ENCODE results near the gene HCLS1.
"Not testable (repeated sequence)": the region's sequence is repeated elsewhere in the genome, so short reads cannot be mapped to it uniquely, and the experiment has no call there.

The HCLS1 gene, protein sequence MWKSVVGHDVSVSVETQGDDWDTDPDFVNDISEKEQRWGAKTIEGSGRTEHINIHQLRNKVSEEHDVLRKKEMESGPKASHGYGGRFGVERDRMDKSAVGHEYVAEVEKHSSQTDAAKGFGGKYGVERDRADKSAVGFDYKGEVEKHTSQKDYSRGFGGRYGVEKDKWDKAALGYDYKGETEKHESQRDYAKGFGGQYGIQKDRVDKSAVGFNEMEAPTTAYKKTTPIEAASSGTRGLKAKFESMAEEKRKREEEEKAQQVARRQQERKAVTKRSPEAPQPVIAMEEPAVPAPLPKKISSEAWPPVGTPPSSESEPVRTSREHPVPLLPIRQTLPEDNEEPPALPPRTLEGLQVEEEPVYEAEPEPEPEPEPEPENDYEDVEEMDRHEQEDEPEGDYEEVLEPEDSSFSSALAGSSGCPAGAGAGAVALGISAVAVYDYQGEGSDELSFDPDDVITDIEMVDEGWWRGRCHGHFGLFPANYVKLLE

DNA sequence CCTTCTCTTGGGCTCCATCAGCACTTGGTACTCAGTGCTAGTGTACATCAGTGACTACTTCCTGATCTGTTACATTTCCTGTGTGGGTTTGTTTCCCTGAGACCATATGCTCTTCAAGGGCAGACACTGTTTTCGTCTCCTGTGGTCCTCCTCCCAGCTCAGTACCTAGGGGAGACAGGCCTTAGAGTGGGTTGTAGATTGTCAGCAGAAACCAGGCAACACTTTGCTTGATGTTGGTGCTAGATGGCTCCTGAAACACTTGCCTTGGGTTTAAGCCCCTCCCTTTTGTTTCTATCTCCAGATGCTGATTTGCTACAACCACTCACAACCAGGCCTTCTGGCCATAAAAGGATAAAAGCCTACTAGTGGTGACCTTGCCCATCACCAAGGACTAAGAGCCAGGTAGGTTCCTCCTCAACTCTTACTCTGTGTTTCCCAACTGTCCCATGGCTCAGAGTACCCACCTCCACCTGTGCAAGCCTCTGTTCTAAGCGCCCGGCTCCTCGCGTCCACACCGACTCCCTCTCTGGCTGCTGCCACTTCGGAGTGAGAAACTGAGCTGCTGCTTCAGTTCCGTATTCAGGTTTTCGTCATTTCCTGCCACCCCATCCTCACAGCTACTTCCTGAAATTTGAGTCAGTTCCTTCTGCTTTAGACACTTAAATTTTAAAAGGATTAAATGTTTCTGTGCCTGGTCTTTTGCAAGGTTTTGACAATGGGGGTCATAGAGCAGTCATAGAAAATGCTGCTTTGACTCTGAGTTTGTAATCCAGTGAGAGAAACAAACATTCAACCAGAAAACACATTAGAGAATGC is at the start of gene HCLS1:
Gene HCLS1 (minus strand): TSS at position 548 of the 816 bp plus-strand sequence. CDS start 2,556 bp downstream, outside the sequence.
- DNase-seq (ENCODE audit: low spot score) = no peak

DNA sequence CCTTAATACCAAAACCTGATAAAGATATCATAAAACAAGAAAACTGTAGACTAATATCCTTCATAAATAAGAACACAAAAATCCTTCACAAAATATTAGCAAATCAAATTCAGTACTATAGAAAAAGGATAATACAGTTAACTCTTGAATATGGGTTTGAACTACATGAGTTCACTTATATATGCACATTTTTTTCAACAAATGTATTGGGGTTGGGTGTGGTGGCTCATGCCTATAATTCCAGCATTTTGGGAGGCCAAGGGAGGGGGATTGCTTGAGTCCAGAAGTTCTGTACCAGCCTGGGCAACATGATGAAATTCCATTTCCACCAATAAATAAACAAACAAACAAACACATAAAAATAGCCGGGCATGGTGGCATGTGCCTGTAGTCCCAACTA is 49.6 kb upstream of the HCLS1 start:
- DNase-seq (ENCODE audit: low spot score) = no peak

DNA sequence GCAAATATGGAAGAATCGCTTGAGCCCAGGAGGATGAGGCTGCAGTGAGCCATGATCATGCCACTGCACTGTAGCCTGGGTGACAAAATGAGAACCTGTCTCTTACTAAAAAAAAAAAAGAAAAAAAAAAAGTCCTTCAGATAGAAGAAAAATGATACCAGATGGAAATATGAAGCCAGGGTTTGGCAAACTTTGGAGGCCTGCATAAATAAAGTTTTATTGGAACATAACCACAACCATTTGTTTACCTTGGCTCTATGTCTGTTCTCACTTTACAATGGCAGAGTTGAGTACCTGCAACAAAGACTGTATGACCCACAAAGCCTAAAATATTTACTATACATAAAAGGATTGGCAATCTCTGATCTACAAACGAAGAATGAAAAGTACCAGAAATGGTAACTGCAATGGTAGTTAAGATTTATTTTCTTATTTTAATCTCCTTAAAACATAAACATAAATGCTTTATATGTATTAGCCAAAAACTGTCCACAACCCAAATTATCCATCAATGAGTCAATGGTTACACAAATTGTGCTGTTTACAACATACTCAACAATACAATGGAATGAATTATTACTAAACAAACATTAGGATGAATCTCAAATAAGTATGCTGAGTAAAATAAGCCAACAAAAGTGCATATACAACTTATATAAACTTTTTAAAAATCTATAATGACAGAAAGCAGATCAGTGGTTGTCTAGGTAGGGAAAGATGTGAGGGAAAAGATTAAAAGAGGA is 47.0 kb upstream of the HCLS1 start:
- no peak for DNase-seq (ENCODE audit: low spot score)

DNA sequence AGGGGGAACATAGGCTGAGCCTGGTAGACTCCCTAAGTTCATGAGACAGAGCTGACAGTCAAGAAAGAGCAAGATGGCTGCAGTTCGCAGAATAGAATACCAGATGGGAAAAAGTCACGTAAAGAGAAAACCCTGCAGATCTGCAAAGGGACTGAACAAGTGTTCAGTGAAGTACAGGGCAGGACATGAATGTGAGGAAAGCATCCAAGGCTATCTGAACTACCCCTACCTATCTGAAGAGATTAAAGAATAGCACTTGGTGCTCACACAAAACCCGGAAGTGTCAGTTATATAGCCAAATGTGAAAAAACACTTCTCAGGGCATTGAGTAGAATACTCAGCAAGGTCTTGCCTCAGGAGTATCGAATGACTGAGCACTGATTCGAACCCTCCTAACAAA is 44.8 kb upstream of the HCLS1 start:
- DNase-seq (ENCODE audit: low spot score) = no peak

DNA sequence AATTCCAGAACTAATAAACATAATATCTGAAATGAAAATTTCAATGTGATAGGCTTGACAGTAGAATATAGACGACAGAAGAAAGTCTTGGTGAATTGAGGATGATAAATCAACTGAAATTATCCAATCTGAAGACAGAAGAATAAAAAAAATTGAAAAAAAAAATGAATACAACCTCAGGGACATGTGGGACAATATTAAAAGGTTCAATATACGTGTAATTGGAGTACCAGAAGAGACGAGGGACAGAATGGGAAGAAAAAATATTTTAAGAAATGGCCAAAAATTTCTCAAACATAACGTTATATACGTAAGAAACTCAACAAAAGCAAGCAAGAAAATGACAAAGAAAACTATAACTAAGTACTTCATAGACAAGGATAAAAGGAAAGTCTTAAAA is 43.3 kb upstream of the HCLS1 start:
- DNase-seq (ENCODE audit: low spot score) = no peak

DNA sequence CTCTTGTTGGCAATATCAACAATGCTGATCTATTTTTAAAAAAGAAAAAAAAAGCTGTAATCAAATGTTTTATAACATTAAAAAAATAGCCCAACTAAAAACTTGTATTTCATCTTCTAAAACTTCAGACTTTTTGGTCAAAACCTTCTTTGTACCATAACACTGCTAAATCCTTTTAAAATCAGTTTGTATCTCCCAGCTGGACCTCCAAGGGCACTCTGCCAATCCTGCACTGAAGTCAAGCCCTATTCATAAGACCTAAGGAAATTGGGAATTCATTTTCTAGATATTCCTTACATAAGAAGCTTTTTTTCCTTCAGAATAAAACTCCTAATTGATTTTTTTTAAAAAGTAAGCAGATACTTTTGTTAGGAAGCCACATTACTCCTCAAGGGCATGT is 38.2 kb upstream of the HCLS1 start:
- DNase-seq (ENCODE audit: low spot score) = no peak

DNA sequence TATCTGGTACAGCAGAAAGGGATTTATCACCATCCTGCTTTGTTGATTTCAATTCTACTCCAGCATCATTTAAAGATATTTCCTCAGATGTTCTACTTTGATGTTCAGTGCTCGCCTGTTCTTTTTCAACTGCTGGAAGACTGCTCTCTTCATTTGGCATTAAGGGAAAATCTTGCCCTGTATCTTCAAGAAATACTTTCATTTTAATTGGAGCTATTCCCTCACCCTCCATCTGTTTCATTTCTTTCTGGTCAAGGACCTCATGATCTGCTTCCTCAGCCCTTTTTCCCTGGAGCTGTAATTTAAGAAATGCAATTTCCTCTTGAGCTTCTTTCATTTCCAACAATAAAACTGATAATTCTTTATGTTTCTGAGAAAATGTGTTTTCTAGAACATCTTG is 37.8 kb upstream of the HCLS1 start:
- DNase-seq (ENCODE audit: low spot score) = no peak

DNA sequence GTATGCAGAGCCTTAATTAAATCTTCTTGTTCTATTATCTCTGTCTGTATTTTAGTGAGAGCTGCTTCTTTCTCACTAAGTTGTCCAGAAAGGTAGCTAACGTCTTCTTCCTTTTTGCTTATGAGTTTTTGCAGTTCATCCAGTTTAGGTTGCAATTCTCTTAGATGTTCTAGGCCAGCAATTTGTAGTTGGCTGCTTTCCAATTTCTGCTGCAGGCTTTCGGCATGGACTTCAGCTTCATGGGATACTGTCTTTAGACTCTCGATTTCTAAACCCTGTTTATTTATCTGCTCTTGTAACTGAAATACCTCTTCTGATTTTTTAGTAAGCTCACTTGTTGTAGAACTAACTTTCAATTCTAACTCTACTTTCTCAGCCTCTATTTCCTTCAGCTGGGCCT is 35.5 kb upstream of the HCLS1 start:
- no peak for DNase-seq (ENCODE audit: low spot score)

DNA sequence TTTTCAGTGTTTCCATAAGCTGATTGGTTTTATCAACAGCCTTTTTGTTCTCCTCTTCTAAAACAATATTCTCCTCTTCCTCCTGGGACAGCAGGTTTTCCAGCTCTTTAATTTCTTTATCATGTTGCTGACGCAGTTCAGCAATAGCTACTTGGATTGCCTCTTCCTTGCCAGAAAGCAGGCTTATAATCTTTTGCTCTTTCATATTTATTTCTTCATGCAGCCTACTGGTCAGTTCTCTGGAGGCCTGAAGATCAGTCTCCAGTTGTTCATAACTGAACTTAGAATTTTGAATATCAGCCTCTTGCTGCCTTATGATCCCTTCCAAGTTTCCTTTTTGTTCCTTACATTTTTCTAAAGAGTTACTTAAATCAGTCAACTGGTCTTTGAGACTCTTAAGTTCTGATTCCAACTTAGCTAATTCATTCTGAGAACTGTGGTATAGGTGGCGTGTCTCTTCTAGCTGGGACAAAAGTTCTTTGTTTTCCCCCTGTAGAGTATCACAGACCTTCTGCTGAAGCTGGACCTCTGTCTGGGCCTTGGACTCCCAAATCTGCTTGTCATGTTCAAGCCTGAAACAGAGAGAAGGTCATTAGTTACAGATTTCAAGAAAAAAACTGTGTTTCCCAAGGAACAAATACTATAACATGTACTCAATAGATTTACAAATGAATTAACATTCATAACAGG is 31.5 kb upstream of the HCLS1 start:
- no peak for DNase-seq (ENCODE audit: low spot score)

DNA sequence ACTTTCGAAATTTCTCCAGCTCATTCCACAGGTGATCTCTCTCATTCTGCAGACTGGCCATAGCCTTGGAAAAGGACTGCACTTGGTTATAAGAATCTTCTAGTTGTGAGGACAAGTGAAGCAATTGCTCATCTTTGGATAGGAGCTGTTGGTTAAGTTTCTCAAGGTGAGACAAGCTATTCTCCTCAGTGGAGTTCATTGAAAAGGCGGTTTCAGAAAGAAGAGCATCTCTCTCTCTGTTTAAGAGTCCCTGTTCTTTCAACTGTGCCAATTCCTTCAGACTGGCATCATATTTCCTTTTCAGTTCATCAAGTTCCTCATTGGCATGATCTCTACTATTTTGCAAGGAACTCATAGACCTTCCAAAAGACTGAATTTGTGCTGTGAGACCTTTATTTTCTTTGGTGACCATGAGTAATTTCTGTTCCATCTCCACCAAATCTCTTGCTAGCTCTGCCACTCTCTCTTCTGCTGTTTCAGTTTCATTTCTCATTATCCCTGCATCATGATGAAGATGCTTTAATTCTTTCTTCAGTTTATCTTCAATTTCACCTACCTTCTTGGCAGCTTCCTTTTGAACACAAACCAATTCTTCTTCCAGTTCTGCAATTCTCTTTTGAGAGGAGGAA is 30.2 kb upstream of the HCLS1 start:
- no peak for DNase-seq (ENCODE audit: low spot score)

DNA sequence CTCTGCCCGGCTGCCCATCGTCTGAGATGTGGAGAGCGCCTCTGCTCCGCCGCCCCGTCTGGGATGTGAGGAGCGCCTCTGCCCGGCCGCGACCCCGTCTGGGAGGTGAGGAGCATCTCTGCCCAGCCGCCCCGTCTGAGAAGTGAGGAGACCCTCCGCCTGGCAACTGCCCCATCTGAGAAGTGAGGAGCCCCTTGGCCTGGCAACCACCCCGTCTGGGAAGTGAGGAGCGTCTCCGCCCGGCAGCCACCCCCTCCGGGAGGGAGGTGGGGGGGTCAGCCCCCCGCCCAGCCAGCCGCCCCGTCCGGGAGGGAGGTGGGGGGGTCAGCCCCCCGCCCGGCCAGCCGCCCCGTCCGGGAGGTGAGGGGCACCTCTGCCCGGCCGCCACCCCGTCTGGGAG is 28.0 kb upstream of the HCLS1 start:
- DNase-seq (ENCODE audit: low spot score) = not testable (repeated sequence)

DNA sequence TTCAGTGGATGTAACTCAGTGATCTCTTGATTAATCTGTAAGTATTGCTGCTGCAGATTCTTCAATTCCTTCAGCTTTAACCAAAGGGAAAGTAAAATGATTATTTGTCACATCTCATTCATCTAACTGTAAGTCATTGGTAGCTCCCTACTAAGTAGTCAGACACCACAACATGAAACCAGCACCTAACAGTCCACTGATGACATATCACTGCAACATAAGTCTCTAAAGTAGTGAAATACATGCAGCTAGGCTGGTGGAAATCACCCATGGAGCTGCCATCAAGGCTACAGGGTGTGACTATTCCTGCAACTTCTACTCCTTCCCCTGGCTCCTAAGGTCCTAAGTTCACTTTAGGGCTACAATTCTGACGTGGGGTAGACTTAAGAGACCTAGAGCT is 21.1 kb upstream of the HCLS1 start:
- no peak for DNase-seq (ENCODE audit: low spot score)

DNA sequence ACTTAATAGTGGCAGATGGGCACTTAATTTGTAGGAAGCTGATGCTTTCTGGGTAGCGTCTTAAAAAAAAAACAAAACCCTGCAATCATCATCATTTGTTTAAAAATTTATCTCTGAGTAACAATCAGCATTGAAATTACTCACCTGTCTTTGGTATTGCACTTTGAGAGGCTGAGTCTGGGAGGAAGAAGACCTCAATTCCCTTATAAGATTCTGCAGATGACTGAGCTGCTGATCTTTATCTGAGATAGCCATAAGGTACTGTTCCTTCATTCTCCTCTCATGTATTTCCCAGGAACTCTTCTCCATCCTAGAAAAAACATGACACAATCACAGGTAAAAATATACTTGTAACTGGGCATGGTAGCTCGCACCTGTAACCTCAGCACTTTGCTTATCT is 16.4 kb upstream of the HCLS1 start:
- no peak for DNase-seq (ENCODE audit: low spot score)

DNA sequence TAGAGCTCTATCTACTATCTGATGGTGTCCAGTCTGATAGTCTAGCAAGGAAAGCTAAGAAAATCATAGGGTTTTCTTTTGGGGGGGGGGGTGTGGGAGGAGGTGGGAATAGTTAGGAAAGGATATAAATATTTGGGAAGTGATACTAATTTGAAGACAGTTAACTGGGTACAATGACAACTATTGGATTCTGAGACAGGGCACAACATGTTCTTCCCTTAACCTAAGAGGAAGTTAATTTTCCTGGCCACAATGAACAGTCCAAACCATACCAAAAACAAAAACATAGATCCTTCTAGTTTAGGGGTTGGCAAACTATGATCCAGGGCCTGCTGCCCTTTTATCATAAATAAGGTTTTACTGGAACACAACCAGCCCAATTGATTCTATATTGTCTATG is 10.0 kb upstream of the HCLS1 start:
- no peak for DNase-seq (ENCODE audit: low spot score)

DNA sequence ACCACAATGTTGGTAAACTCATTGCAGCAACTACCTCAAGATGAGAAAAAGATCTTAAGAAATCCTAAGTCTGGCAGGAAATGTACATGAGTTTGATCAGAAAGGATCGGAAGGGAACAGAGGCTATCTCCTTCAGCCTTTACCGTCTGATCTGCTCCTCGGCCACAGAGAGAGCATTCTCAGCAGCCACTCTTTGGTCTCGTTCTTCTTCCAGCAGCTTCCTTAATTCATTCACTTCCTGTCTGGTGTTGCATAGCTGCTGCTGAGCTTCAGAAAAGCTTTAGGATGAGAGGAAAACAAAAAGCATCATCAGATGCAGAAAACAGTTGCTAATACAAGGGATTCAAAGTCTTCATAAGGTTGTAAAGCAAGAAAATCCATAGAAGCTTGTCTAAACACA is 6.6 kb upstream of the HCLS1 start:
- no peak for DNase-seq (ENCODE audit: low spot score)

DNA sequence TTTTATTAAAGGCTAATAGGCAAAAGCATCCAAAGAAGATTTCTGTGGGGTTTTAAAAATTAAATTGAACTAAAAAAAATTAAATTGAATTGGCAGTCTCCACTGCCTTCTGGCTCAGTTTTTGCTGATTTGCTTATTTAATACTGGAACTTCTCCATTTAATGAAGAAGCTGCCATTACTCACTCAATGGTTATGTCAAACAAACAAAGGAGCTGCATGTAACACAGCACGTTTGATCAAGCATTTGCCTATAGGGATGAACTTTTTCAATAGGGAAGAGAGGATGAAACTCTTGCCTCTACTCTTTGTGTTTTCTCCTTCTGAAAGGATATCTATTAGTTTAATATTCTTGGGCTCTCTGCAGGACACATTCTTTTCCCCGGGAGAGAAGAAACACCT is 4.8 kb upstream of the HCLS1 start:
- DNase-seq (ENCODE audit: low spot score) = no peak

DNA sequence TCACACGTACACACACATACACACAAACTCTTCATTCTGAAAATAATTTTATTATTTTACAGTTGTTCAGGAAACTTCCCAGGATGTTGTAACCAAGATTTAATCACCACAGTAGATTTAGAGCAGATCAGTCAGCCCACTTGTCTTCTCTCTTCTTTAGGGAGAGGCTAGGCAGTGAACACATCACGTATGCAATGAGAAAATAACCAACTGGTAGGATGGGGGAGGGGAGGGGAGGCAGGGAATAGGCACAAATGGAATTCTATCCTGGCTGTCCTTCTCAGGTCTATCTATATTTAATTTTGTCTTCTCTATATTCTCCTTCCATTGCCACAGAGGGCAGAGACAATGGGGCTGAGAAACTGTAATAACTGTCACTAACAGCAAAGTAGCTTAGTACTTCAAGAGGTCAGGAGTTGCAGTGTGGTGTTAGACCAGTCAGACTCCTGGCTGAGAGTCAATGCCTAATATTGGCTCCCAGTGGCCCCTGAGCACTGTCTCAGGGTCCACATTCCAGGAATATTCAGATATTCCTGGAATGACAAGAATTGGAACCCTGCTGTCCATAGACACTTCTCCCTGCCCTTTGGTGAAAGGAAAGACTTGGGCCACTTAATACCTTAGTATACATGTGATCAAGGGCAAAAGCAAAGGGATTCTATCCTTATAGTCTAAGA is 2.6 kb upstream of the HCLS1 start:
- DNase-seq (ENCODE audit: low spot score) = no peak

DNA sequence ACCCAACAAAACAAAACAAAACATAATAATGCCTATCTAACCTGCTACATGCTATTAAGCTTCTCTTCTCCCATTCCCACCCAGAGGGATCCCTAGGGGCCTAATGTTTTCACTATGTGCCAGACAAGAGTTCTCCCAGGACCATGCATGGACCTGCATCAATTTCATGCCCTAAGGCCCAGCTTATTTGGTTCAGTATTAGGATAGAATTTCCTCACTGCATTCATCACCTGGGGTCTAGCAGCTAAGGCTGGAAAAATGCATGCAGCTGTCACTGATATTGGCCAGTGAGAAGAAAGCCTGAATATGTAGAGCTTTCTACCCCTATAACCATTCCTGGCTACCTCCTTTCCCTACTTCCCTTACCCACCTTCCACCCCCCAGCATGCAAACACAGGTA is 2.0 kb upstream of the HCLS1 start:
- DNase-seq (ENCODE audit: low spot score) = no peak

DNA sequence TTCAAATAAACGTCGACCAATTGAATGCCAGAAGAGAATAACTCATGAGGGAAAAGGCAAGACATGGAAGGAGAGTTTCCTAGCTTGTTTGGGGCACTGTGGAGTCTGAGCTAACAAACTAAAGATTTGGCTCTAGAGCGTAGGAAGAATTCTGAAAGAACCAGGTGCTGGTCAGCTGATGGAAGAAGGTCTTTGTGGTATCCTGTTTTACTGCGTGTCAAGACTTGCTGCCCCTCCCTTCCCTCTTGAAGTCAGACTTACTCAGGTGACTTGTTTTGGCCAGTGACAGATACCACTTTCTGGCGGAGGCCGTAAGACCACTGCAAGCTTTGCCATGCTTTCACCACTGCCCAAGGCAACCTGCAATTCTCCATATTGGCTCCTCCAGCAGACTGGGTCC is 673 bp upstream of the HCLS1 start:
- DNase-seq (ENCODE audit: low spot score) = no peak

DNA sequence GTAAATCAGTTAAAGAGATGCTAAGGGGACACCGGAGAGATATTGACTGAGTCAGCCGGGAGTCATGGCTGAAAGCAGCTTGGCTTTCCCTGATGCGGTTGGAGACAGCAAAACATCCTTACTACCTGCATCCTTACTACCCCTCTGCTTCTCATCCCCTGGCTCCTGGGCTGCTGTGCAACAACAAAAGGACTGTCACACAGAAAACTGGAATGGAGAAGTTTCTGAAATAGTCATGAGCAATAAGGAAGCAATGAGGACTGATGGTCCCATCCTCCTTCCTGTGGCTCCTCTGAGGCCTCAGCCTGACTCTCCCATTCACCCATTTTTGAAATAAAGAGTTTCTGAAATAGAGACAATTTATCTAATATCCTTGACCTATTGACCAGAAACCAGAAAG is 1.1 kb downstream of the HCLS1 start:
- no peak for DNase-seq (ENCODE audit: low spot score)

All from SW480 (cell line).